ENCODE data around the gene PTAFR.

- no peak for TF ChIP-seq POLR2AphosphoS5 (IDR thresholded peaks at IDR 0.05; ENCODE audit: insufficient read depth in 1 of 2, low read depth in 1 of 2)
- TF ChIP-seq, protein P1, sequence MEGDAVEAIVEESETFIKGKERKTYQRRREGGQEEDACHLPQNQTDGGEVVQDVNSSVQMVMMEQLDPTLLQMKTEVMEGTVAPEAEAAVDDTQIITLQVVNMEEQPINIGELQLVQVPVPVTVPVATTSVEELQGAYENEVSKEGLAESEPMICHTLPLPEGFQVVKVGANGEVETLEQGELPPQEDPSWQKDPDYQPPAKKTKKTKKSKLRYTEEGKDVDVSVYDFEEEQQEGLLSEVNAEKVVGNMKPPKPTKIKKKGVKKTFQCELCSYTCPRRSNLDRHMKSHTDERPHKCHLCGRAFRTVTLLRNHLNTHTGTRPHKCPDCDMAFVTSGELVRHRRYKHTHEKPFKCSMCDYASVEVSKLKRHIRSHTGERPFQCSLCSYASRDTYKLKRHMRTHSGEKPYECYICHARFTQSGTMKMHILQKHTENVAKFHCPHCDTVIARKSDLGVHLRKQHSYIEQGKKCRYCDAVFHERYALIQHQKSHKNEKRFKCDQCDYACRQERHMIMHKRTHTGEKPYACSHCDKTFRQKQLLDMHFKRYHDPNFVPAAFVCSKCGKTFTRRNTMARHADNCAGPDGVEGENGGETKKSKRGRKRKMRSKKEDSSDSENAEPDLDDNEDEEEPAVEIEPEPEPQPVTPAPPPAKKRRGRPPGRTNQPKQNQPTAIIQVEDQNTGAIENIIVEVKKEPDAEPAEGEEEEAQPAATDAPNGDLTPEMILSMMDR (IDR thresholded peaks at IDR 0.05), result no peak
Observed at GRCh38 chr1:28109639-28110038, 66.9 kb downstream of the PTAFR start.
